Measurements from ENCODE around the gene ZNRF1.

ZNRF1 gene

DNA sequence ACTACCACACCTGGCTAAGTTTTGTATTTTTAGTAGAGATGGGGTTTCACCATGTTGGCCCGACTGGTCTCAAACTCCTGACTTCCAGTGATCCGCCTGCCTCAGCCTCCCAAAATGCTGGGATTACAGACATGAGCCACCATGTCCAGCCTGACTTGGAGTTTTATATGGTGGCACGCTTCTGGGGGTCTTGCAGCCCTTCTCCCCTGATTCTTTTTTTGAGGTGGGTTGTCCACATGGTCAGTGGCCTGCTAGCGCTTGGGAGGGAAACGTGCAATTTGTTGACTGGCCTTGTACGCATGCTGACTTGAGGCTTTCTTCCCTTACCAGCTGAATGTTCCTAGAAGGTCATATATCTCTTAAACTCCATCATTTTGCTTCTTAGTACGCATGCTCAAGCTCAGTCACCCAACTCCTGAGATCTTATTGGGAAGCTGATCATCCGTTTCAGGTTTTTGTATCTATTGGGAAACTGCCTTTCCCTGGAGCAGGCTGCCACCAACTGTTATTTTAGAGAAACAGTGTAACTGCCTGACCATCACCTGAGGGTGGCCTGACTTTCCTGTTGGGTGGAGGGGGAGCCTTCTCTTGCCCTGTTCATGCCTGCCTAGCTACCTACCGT lies 131.4 kb downstream of the ZNRF1 start:
- ATAC-seq: 0 out of 3 replicates have a peak, but pooled peaks have one; percentile 26
- TF ChIP-seq, protein P1, sequence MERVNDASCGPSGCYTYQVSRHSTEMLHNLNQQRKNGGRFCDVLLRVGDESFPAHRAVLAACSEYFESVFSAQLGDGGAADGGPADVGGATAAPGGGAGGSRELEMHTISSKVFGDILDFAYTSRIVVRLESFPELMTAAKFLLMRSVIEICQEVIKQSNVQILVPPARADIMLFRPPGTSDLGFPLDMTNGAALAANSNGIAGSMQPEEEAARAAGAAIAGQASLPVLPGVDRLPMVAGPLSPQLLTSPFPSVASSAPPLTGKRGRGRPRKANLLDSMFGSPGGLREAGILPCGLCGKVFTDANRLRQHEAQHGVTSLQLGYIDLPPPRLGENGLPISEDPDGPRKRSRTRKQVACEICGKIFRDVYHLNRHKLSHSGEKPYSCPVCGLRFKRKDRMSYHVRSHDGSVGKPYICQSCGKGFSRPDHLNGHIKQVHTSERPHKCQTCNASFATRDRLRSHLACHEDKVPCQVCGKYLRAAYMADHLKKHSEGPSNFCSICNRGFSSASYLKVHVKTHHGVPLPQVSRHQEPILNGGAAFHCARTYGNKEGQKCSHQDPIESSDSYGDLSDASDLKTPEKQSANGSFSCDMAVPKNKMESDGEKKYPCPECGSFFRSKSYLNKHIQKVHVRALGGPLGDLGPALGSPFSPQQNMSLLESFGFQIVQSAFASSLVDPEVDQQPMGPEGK (CRISPR knock-in tag; IDR thresholded peaks at IDR 0.05; ENCODE audit: borderline replicate concordance): no peak
- TF ChIP-seq ZC3H10 (CRISPR knock-in tag; IDR thresholded peaks at IDR 0.05) (no peak), SNAI2 (CRISPR knock-in tag; IDR thresholded peaks at IDR 0.05) (no peak), CSDC2 (CRISPR knock-in tag; IDR thresholded peaks at IDR 0.05) (no peak), ZNF8 (CRISPR knock-in tag; IDR thresholded peaks at IDR 0.05) (no peak), ARNTL (CRISPR knock-in tag; IDR thresholded peaks at IDR 0.05; ENCODE audit: borderline replicate concordance, low read depth) (no peak), GLIS3 (CRISPR knock-in tag; IDR thresholded peaks at IDR 0.05) (no peak), BACH2 (CRISPR knock-in tag; IDR thresholded peaks at IDR 0.05; ENCODE audit: borderline replicate concordance) (no peak), ZNF70 (CRISPR knock-in tag; IDR thresholded peaks at IDR 0.05) (no peak), ESRRG (CRISPR knock-in tag; IDR thresholded peaks at IDR 0.05) (no peak), TOX (CRISPR knock-in tag; IDR thresholded peaks at IDR 0.05; ENCODE audit: borderline replicate concordance) (no peak), OSR1 (CRISPR knock-in tag; IDR thresholded peaks at IDR 0.05) (no peak)
- TF ChIP-seq, protein P2, sequence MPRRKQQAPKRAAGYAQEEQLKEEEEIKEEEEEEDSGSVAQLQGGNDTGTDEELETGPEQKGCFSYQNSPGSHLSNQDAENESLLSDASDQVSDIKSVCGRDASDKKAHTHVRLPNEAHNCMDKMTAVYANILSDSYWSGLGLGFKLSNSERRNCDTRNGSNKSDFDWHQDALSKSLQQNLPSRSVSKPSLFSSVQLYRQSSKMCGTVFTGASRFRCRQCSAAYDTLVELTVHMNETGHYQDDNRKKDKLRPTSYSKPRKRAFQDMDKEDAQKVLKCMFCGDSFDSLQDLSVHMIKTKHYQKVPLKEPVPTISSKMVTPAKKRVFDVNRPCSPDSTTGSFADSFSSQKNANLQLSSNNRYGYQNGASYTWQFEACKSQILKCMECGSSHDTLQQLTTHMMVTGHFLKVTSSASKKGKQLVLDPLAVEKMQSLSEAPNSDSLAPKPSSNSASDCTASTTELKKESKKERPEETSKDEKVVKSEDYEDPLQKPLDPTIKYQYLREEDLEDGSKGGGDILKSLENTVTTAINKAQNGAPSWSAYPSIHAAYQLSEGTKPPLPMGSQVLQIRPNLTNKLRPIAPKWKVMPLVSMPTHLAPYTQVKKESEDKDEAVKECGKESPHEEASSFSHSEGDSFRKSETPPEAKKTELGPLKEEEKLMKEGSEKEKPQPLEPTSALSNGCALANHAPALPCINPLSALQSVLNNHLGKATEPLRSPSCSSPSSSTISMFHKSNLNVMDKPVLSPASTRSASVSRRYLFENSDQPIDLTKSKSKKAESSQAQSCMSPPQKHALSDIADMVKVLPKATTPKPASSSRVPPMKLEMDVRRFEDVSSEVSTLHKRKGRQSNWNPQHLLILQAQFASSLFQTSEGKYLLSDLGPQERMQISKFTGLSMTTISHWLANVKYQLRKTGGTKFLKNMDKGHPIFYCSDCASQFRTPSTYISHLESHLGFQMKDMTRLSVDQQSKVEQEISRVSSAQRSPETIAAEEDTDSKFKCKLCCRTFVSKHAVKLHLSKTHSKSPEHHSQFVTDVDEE (CRISPR knock-in tag; IDR thresholded peaks at IDR 0.05): no peak
- TF ChIP-seq, protein P3, sequence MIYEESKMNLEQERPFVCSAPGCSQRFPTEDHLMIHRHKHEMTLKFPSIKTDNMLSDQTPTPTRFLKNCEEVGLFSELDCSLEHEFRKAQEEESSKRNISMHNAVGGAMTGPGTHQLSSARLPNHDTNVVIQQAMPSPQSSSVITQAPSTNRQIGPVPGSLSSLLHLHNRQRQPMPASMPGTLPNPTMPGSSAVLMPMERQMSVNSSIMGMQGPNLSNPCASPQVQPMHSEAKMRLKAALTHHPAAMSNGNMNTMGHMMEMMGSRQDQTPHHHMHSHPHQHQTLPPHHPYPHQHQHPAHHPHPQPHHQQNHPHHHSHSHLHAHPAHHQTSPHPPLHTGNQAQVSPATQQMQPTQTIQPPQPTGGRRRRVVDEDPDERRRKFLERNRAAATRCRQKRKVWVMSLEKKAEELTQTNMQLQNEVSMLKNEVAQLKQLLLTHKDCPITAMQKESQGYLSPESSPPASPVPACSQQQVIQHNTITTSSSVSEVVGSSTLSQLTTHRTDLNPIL (CRISPR knock-in tag; IDR thresholded peaks at IDR 0.05; ENCODE audit: low read depth): no peak
- TF ChIP-seq, protein P4, sequence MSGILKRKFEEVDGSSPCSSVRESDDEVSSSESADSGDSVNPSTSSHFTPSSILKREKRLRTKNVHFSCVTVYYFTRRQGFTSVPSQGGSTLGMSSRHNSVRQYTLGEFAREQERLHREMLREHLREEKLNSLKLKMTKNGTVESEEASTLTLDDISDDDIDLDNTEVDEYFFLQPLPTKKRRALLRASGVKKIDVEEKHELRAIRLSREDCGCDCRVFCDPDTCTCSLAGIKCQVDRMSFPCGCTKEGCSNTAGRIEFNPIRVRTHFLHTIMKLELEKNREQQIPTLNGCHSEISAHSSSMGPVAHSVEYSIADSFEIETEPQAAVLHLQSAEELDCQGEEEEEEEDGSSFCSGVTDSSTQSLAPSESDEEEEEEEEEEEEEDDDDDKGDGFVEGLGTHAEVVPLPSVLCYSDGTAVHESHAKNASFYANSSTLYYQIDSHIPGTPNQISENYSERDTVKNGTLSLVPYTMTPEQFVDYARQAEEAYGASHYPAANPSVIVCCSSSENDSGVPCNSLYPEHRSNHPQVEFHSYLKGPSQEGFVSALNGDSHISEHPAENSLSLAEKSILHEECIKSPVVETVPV (CRISPR knock-in tag; IDR thresholded peaks at IDR 0.05): no peak
- TF ChIP-seq, protein P5, sequence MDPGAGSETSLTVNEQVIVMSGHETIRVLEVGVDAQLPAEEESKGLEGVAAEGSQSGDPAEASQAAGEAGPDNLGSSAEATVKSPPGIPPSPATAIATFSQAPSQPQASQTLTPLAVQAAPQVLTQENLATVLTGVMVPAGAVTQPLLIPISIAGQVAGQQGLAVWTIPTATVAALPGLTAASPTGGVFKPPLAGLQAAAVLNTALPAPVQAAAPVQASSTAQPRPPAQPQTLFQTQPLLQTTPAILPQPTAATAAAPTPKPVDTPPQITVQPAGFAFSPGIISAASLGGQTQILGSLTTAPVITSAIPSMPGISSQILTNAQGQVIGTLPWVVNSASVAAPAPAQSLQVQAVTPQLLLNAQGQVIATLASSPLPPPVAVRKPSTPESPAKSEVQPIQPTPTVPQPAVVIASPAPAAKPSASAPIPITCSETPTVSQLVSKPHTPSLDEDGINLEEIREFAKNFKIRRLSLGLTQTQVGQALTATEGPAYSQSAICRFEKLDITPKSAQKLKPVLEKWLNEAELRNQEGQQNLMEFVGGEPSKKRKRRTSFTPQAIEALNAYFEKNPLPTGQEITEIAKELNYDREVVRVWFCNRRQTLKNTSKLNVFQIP (CRISPR knock-in tag; IDR thresholded peaks at IDR 0.05; ENCODE audit: borderline replicate concordance, low read depth): no peak

DNA sequence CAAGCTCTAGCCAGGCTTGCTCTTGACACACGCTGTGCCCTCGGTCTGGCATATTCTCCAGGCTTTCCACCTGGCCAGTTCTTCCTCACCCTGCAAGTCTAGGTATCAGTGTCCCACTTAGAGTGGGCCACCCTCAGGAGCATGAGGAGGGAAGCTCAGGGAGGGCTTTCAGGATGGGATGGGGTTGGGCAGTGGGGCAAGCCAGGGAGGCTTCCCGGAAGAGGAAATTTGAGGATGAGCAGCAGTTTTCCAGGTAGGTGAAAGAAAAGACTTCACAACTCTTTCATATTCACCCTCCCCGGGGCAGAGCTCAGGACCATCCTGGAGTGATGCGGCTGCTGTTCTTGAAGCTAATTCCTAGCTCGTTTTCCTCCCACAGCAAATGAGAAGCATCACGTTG lies 132.3 kb downstream of the ZNRF1 start:
- TF ChIP-seq ZC3H10 (CRISPR knock-in tag; IDR thresholded peaks at IDR 0.05) (no peak), TOX (CRISPR knock-in tag; IDR thresholded peaks at IDR 0.05; ENCODE audit: borderline replicate concordance) (no peak), ZFP3 (CRISPR knock-in tag; IDR thresholded peaks at IDR 0.05) (no peak), PPARA (CRISPR knock-in tag; IDR thresholded peaks at IDR 0.05; ENCODE audit: borderline replicate concordance) (no peak), TCF4 (CRISPR knock-in tag; IDR thresholded peaks at IDR 0.05; ENCODE audit: borderline replicate concordance) (no peak), GLIS3 (CRISPR knock-in tag; IDR thresholded peaks at IDR 0.05) (no peak), OSR1 (CRISPR knock-in tag; IDR thresholded peaks at IDR 0.05) (no peak), RARB (CRISPR knock-in tag; IDR thresholded peaks at IDR 0.05) (no peak)
- TF ChIP-seq, protein P3 (CRISPR knock-in tag; IDR thresholded peaks at IDR 0.05; ENCODE audit: low read depth): no peak
- TF ChIP-seq, protein P1 (CRISPR knock-in tag; IDR thresholded peaks at IDR 0.05; ENCODE audit: borderline replicate concordance): no peak
- TF ChIP-seq, protein P2 (CRISPR knock-in tag; IDR thresholded peaks at IDR 0.05): no peak
- TF ChIP-seq, protein P4 (CRISPR knock-in tag; IDR thresholded peaks at IDR 0.05): no peak
- ATAC-seq: no peak

Data from SK-N-SH treated with all-trans-retinoic acid at 6 μM for 48 hours (cell line).